GM04503 (cell line): ENCODE data around the gene GNPAT.
"Not testable (repeated sequence)": the region's sequence is repeated elsewhere in the genome, so short reads cannot be mapped to it uniquely, and the experiment has no call there.

Experiments used
- DNase-seq: peaks from one replicate; pipeline ENCODE4 v3.0.0-alpha.2; 2012; ENCODE audit warnings: low read depth

The GNPAT gene

DNA sequence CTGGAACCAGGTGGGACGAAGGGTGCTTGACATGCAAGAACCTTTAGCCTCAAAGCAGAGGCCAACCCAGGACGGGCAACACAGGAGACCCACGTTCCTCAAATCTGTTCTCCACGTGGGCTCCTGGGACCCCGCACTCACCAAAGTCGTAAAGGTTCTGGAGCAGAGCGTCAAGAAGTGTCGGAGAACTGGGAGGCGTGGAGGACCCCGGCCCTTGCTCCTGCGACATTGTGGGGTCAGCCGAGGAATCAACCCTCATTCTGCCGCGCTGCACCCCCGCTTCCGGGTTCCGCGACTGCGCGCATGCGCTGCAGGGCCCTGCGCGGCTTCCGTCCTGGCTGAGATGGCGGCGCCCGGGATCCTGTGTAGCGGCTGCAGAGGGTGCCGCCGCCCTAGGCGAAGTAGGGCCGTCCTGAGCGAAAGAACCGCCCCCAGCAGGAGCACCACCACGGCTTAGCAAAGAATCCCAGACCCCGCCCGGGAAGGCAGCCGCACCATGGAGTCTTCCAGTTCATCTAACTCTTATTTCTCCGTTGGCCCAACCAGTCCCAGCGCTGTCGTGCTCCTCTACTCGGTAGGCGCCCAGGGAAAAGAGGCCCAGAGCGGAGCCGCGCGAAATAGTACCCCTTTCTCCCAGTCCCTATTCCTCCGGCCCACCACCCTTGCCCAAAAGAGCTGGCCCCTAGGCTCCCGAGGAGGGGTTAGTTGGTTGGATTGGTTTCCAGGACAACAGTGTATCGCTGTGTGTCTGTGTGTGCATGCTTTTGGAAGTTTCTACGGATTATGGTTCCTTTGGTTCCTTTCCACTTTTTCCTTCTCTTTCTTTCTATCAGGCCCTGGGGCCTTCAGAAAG, at the start of gene GNPAT:
GNPAT (plus strand) TSS at position 330 of the 853 bp plus-strand sequence; CDS start at position 497, 167 bp downstream.
- no peak for DNase-seq

DNA sequence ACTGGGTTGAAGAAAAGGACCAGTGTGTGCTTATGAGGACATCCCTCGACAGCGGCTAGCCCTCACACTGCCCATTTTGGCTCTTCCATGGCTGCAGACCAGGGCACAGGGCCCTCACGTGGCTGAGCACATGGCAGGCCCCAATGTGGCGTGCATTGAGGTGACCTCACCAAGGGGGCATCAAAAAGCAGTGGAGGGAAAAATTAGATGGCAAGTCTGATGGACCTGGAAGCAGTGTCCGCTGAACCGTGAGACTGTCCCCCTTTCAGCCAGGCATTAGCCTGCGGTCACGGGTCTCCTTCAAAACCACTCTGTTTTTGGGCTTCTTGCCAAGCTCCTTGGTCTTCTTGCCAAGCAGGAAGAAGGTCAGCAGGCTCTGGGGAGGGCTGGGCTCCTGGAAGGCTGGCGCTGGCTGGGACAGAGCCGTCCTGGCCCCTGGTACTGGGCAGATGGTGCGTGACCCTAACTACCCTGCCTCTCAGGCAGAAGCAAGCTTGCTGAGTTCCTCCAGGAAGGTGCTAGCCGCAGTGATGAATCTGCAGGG, 48.3 kb upstream of the GNPAT start:
- no peak for DNase-seq

DNA sequence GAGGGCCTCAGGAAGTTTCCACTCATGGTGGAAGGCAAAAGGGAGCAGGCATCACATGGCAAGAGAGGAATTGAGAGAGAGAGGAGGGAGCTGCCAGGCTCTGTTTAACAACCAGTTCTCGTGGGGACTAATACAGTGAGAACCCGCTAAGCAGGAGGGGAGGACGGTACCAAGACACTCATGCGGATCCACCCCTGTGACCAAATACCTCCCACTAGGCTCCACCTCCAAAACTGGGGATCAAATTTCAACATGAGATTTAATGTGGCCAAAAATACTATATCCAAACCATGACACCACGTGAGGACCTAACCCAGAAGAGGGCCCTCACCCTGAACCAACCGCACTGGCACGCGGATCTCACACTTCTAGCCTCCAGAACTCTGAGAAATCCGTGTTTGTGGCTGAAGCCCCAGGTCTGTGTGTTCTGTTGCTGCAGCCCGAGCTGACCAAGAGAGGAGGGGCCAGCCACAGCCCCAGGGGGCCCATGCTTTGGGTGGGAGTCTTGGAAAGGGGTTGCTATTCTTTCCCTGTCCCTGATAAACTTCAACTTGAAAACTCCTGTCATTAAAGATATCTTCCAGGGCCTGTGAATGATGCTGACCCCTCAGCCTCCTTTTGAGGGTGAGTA, 47.2 kb upstream of the GNPAT start:
- no peak for DNase-seq

DNA sequence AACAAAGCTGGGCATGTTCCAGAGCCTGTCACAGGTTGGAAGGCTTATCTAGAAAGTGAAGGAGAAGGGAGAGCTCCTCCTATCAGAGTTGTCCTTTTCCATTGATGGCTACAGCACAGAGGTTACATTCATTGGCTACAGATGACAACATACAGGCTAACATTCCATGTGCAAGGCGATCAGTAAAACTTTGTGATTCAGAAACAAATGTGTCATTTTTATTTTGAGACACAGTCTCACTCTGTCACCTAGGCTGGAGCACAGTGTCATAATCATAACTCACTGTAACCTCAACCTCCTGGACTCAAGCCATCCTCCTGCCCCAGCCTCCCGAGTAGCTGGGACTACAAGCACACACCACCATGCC, 46.6 kb upstream of the GNPAT start:
- DNase-seq: no peak

DNA sequence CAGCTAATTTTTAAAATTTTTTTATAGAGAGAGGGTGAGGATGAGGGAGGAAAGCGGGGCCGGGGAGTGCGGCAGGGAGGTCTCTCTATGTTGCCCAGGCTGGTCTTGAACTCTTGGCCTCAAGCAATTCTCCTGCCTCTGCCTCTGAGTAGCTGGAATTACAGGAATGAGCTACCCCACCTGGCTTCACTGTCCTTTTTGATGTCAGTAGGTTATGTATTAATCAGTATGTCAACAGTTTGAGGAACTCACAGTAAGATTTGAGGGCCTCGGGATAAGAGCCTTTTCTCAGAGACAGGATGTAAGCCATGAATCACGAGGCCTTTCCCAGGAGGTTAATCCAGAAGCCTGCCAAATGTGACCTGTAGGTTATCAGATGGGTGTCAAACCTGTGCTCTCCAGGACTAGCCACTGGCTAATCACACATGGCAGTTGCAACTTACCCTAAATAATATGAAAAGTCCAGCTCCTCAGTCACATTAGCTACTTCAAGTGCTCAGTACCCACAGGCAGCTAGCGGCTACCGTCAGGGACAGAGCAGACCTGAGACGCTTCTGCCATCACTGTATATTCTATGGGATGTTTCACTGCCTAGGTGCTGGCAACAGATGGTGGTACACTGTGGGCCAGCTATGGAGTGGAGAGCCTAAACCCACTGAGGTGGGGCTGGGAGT, 46.0 kb upstream of the GNPAT start:
- no peak for DNase-seq

DNA sequence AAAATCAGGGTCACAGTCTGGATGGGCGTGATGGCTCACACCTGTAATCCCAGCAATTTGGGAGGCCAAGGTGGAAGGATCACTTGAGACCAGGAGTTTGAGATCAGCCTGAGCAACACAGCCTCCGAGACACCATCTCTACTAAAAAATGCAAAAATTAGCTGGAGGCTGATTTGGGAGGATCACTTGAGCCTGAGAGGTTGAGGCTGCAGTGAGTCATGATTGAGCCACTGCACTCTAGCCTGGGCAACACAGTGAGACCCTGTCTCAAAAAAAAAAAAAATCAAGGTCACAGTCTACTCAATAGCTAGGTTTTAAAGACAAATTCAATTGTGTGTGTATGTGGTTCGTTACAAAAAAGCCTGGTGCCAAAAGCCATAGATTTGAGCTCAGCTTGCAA, 44.7 kb upstream of the GNPAT start:
- no peak for DNase-seq

DNA sequence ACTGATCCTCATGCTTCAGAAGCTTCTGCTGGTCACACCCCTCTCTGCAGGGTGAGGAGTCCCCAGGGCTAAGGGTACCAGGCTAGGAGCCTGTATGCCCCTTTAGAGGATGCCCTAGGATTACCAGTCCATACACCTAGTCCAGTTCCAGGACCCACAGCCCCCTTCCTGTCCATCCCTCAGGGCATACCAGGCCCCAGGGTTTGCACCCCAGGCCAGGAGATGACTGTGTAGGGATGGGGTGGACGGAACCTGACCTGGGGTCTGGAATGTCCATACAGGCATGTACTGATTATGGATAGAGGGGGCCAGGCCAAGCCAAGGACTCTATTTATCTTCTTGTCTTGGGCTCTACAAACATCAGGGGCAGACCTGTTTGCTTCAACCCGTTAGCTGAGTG, 44.3 kb upstream of the GNPAT start:
- DNase-seq: no peak

DNA sequence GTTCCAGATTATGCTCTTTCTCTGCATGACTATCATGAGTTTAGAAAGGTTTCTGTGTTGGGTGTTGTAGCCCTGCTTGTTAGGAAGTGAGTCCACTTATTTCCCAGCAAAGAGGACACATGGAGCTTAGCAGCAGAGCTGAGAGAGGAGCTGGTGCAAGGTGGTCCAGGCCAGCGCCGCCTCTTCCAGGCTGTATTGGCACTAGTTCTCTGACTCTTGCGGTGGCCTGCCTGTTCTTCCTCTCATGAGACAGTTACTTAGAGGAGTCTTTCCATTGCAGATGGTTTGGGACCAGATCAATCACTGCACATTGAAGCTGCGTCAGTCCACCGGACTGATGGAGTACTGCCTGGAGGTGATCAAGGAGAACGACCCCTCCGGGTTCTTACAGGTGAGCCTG, 41.1 kb upstream of the GNPAT start:
- DNase-seq: no peak

DNA sequence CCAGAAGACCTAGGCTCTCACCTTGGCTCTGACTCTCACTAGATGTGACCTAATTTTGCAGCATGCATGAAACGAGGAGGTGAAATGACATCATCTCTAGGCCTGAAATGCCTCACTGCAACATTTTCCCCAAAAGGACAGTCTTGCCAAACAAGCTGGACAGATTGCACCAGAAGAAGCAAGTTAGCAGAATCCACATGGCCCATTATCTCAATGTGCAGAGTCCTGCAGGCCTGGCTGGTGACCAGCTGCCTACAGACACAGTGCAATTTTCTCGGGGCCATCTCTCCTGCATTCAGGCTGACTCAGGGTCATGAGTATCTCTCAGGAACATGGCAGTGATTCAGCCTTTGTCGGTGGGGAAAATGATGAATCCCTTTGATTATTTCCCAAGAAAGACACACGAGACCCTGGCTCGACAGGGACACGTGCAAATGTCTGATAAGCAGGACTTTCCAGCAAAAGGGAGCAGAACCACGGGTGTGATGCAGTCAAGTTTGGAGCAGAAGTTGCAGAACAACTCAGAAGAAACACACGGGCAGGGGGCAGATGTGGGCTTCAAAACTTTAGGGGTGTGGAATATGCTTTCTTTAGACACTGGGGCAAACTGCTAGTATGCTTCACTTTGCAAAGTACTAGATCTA, 40.5 kb upstream of the GNPAT start:
- no peak for DNase-seq

DNA sequence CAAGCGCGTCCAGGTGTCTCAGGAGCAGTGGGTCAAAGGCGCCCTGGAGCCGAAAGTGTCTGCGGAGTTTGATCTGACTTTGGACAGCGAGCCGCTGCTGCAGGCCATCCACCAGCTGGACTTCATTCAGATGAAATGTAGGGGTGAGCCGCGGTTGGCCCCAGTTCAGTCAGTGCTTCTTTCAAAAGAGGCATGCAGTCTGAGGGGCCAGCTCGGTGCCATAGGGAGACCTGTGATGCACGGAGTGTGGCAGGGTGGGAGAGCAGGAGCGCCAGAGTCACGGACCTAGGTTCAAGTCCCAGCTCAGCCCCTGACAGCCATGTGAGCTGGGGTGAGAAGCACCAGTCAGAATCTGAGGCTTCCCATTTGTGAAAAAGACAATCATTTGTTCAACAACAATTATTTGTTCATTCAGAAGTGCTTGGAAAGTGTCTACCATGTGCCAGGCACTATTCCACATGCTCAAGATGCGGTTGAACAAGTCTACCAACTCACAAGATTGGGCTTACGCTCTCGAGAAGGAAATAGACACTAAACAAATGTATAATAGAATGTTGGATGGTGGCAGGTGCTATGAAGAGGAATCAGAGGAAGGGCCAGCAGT, 39.5 kb upstream of the GNPAT start:
- DNase-seq: no peak

DNA sequence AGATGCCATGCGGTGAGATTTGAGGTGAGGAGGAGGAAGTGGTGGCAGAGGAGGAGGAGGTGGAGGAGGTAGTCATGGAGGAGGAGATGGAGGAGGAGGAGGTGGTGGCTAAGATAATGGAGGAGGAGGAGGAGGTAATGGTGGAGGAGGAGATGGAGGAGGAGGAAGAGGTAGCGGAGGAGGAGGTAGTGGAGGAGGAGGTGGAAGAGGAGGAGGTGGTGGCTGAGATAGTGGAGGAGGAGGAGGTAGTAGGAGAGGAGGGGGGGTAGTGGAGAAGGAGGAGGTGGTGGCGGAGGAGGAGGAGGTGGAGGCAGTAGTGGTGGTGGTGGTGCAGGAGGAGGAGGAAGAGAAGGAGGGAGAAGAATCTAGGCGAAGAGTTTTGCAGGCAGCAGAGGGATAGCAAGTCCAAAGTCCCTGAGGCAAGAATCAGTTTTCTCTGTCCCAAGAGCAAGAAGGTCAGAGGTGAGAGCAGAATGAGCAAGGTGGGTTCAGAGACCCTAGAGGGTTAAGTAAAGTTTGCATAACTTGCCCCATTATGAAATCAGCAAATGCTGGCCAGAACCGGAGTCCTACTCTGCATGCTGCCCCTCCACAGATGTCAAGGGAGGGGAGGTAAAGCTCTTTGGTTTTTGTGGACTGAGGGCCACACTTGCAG, 38.9 kb upstream of the GNPAT start:
- no peak for DNase-seq

DNA sequence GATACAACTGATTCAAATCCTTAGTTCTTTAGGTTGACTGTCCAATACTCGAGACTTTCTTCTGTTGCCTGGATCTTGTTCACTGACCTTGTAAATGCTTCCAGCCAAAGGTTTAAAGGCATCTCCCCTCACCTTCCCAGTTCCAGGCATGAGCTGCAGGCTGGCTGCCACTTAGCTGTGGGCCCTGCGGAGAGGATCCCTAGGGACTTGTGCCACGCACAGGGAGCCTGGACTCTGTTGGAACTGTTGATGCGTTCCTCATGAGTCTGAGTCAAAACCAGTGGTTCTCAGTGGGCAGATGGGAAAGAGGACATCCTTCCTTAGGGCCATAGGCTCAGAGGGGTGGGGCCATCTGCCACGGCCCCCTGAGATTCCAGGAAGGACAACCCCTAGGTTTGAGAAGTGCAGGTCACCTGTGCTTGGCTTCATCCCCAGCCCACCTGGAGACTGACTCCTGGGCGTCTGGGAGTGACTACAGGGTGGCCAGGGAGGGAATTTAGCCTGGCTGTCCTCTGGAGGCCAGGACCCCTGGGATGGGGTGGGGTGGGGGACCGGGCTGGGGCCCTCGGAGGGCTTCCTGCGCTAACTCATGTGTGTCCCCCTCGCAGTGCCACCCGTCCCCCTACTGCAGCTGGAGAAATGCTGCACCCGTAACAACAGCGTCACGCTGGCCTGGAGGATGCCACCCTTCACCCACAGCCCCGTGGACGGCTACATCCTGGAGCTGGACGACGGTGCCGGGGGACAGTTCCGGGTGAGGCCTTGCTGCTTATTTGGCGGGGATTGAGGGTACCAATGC, 37.6 kb upstream of the GNPAT start:
- no peak for DNase-seq

DNA sequence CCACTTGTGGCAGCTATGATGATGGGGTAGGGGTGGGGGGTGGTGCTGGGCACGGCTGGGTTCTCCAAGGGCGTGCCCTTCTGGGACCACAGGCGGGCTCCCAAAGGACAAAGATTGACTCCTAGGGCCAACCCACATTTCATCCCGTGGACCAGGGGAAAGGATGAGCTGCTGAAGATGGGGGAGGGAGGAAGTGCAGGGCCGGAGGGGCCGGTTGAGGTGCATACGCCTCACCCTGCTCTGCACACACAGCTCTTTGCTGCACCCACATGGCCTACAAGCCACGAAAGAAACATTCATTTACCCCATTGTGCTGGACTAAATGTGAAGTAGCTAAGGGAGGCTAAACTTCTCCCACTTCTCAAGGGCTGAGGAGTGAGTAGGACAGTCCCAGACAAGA, 34.2 kb upstream of the GNPAT start:
- DNase-seq: no peak

DNA sequence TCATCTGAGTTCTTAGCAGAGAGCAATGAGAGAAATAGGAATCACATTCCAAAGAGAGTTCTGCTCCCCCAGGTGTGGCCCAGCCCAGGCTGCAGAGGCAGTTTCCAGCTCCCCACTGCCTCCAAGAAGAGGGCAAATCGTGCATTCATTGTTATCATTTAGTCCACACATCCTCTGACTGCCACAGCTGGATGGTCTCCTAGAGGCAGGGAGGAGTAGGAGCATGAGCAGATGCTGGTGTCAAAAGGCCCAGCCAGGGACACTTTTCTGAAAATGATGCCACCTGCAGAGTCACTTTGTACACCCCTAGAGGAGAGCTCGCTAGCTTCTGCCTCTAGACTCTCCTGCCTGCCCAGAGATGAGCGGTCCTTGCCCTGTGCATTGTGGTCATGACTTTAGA, 33.6 kb upstream of the GNPAT start:
- no peak for DNase-seq

DNA sequence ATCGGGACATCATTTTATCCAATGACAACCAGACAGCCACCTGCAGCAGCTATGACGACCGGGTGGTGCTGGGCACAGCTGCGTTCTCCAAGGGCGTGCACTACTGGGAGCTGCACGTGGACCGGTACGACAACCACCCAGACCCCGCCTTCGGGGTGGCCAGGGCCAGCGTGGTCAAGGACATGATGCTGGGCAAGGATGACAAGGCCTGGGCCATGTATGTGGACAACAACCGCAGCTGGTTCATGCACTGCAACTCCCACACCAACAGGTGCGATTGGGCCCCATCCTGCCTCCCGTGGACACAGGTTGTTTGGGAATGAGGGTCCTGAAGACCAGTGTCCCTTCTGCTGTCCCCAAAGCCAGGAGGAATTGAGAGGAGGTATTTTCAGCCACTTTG, 32.0 kb upstream of the GNPAT start:
- no peak for DNase-seq

DNA sequence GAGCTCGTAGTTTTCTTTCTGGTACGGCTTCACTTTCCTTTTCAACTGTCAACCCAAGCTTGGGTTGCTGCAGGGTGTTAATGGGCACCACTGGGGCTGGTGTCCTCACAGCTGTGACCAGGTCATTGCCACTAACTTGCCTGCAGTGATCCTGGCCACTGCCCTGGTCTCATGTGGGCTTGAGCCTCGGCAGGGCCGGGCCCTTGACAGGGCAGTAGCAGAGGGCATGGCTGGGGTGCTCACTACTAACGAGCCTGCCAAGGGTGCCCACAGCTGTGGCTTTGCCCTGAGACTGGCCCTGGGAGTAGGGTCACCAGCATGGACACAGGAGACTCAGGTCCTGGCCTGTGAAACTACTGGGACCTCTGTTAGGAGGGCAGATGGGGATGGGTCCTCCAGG, 31.5 kb upstream of the GNPAT start:
- no peak for DNase-seq

DNA sequence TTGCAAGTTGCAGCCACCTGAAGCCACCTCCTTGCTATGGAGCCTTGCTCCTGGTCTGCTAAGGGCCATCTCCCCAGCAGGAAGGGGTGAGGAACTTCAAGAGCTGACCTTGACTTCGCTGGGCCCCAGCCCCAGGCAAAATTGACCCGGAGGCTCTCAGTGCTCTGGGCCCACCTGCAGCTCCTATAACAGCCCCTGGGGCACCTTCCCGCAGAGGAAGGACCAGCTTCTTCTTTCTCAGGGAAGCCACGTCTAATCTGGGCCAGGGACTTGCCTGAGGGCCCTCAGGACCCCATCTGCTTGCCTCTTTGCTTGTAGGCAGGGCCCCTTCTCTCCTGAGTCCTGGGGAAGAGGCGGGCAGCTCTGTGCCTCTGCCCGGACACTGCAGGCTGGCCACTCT, 30.9 kb upstream of the GNPAT start:
- no peak for DNase-seq

DNA sequence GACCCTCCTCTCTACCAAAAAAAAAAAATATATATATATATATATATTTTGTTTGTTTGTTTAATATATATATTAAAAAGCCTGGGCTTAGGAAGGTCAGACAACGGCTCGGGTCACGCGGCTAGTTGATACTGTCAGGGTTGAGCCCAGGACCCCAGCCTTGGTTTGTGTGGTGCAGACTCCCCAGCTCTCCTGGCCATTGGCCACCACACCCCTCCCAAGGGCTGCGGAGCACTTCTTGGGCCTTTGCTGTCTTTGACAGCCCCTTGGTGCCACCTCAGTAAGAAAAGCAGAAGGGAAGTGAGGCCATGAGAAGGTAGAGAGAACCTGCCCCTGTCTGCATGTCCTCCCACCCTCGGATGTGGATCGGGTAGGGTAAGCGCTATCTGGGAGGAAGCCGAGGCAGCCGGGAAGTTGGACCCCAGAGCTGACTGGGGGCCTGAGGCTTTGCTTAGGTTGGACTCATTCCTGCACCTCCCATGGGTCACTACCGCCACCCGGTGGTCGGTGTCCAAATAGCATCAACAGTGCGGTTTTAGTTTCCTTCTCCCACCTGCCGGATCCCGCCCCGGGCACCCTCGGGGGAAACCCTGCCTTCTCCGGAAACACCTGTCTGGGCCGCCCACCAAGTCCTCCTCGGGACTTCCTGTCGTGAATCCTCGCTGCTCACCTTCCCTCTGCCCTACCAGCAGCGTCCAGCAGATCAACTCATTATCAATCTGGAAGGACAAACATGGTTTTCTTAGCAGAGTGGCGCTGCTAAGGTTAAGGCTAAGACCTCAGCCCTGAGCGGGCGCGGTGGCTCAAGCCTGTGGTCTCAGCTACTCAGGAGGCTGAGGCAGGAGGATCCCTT, 29.8 kb upstream of the GNPAT start:
- DNase-seq: no peak

DNA sequence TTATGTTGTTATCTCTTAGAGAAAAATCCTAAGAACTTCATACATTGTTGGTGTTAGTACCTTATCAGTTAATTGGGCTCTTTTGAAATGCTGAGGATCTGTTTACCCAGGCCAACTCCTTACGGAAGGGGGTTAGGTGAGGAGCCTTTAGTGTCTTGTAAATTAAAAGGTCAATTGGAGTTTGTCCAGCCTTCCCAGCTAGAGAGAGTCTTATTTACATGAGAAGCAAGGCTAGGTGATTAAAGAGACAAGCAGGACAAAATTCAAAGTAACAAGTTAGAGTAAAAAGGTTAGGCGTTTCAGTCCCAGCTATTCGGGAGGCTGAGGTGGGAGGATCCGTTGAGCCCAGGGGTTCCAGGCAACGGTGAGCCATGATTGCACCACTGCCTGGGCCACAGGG, 28.7 kb upstream of the GNPAT start:
- DNase-seq: not testable (repeated sequence)
